HepG2 (cell line): Measurements from ENCODE around the gene DGKD. TPM values are rescaled to one million over a fixed set of nuclear protein-coding genes. Genes with fewer than 3 reads are reported as not detected.
A peak's percentile ranks its signal among the peaks of the same experiment; 100 is the strongest.

Source experiments
- ATAC-seq: fragments of 200-7000 bp; cut with Tn5 transposase; 3 replicates; pipeline ENCODE4 v1.9.1; 2020; ENCODE audit warnings: mild to moderate bottlenecking, moderate library complexity
- BruUV-seq: library from RNA; stranded (reverse); fragments of 400-500 nt; replicated peaks from 2 replicates; lab custom pipeline; 2021; lab: Mats Ljungman, UMichigan
- CTCF ChIA-PET: fragments of 300-600 bp; formaldehyde crosslinking; extraction: SDS; loops from one replicate; lab custom pipeline; 2021; ENCODE audit warnings: low total read pairs, inconsistent platforms, low intra/inter-chr PET ratio; lab: Yijun Ruan, JAX
- POLR2A ChIA-PET: fragments of 350-600 bp; sonication (Branson Sonifier 250); formaldehyde crosslinking; loops from one replicate; lab custom pipeline; 2020; ENCODE audit warnings: antibody characterized with exemption, inconsistent platforms; lab: Yijun Ruan, JAX
- DNase-seq: peaks from one replicate; pipeline ENCODE4 v3.0.0-alpha.2; 2015; ENCODE audit warnings: low spot score
- FAIRE-seq: peaks from 3 replicates; lab custom pipeline; 2011; peaks lifted over from hg19 to GRCh38; lab: Jason Lieb, UNC
- H2AFZ ChIP-seq: one replicate; pipeline ENCODE4 v1.6.1; 2011; ENCODE audit warnings: low read length, inconsistent platforms
- H3K27ac ChIP-seq: fragments of 300-600 bp; 3 replicates; pipeline ENCODE4 v1.8.0; 2011; ENCODE audit warnings: mixed run types, mild to moderate bottlenecking, mixed read lengths, low read length, inconsistent platforms; ENCODE audit not compliant: insufficient read depth; ENCODE audit errors: extremely low read length
- H3K27me3 ChIP-seq, 2 experiments: fragments of 200-600 bp in 1 of 2; 2 replicates in 1 of 2; 3 replicates in 1 of 2; pipeline versions ENCODE4 v1.6.0 to v1.8.0; 2011; ENCODE audit warnings: low read length in 2 of 2, mild to moderate bottlenecking in 2 of 2, moderate library complexity in 2 of 2, inconsistent platforms in 1 of 2; ENCODE audit not compliant: insufficient read depth in 2 of 2, control insufficient read depth in 1 of 2
- H3K36me3 ChIP-seq, 2 experiments: fragments of 200-600 bp in 1 of 2; replicated peaks in 1 of 2; 2 replicates in 1 of 2; 3 replicates in 1 of 2; pipeline versions ENCODE4 v1.5.1 to v1.8.0; 2011; ENCODE audit warnings: low read length in 2 of 2, inconsistent platforms in 1 of 2; ENCODE audit not compliant: insufficient read depth in 2 of 2, control insufficient read depth in 1 of 2
- H3K4me1 ChIP-seq: 2 replicates; pipeline ENCODE4 v1.5.1; 2012; ENCODE audit warnings: low read length, inconsistent platforms; ENCODE audit not compliant: insufficient read depth
- H3K4me2 ChIP-seq: 2 replicates; pipeline ENCODE4 v1.6.0; 2011; ENCODE audit warnings: low read depth, low read length, inconsistent platforms
- H3K4me3 ChIP-seq, 3 experiments: fragments of 200-600 bp in 1 of 3; sonication (generic), shearing (Covaris generic) in 1 of 3; replicated peaks in 1 of 3; 2 replicates each; pipeline ENCODE4 v1.5.1; 2011 to 2016; ENCODE audit warnings: low read length in 3 of 3, inconsistent platforms in 2 of 3, low read depth in 2 of 3, mild to moderate bottlenecking in 2 of 3, control low read depth in 1 of 3, mixed read lengths in 1 of 3; ENCODE audit not compliant: insufficient read depth in 1 of 3
- H3K79me2 ChIP-seq: one replicate; pipeline ENCODE4 v1.6.1; 2011; ENCODE audit warnings: low read length, inconsistent platforms; ENCODE audit not compliant: insufficient read depth
- H3K9ac ChIP-seq: 2 replicates; pipeline ENCODE4 v1.6.0; 2011; ENCODE audit warnings: mild to moderate bottlenecking, low read depth, low read length, inconsistent platforms; ENCODE audit not compliant: insufficient read depth
- H3K9me3 ChIP-seq: 2 replicates; pipeline ENCODE4 v1.5.1; 2012; ENCODE audit warnings: mild to moderate bottlenecking, low read length
- H4K20me1 ChIP-seq: 2 replicates; pipeline ENCODE4 v1.6.0; 2011; ENCODE audit warnings: inconsistent platforms, mild to moderate bottlenecking, low read length, moderate library complexity; ENCODE audit not compliant: insufficient read depth
- AGO2 ChIP-seq: fragments of 200-400 bp; formaldehyde crosslinking; optimal IDR thresholded peaks from 2 replicates; pipeline ENCODE3; 2017; ENCODE audit warnings: mild to moderate bottlenecking, low read depth, low read length, moderate library complexity
- ZNF891 ChIP-seq: sonication (generic); formaldehyde crosslinking; IDR thresholded peaks from 2 replicates; pipeline ENCODE4 v1.5.0; 2020; ENCODE audit warnings: mild to moderate bottlenecking, missing genetic modification reagents
- WGBS: methylation state at CpG from one replicate; pipeline ENCODE4 v1.1.6; 2017; ENCODE audit warnings: low lambda C conversion rate; 5-methylcytosine and 5-hydroxymethylcytosine counted together
- in situ Hi-C: cut with HindIII; loops from 2 replicates; pipeline ENCODE4 v1.10.0; 2017; ENCODE audit warnings: low pct_unique_long_range_greater_than_20kb; ENCODE audit not compliant: extremely low pct_ligation_motif_present
- intact Hi-C: fragments of 100-400 bp; cut with micrococcal nuclease; formaldehyde crosslinking; loops from one replicate; pipeline ENCODE4 v1.10.0; 2022; ENCODE audit not compliant: unreplicated experiment
- polyA plus RNA-seq, 8 experiments: library from polyadenylated mRNA; depleted of rRNA in 3 of 8; stranded (reverse) in 7 of 8; unstranded in 1 of 8; fragments of >200 nt; fragmentation: Illumina TruSeq in 4 of 8; extraction: Trizol in 4 of 8; gene quantifications; 2 replicates each; pipeline versions ENCODE4 v1.2.1 to v1.2.3, GENCODE V29; 2011 to 2016; ENCODE audit warnings: low read depth in 4 of 8, missing spikeins in 1 of 8, mixed read lengths in 1 of 8; ENCODE audit not compliant: insufficient read depth in 1 of 8
- total RNA-seq, 5 experiments: library from RNA; depleted of rRNA; stranded (reverse); fragments of >200 nt; fragmentation: Illumina TruSeq; extraction: Trizol; gene quantifications; 2 replicates each; pipeline ENCODE4 v1.2.3, GENCODE V29; 2016; ENCODE audit warnings: low read depth in 1 of 5
- TF ChIP-seq, protein P1 (sequence below): sonication (generic); formaldehyde crosslinking; IDR thresholded peaks from 2 replicates; pipeline ENCODE4 v1.5.0; 2020; ENCODE audit warnings: mild to moderate bottlenecking, missing genetic modification reagents, borderline replicate concordance

The DGKD gene
- total and polyA plus RNA-seq, 2 of the 13 experiments (the other 11 are each of a cell fraction or from before 2014, with no cell fraction given): 24.5 to 33.2 TPM

DNA sequence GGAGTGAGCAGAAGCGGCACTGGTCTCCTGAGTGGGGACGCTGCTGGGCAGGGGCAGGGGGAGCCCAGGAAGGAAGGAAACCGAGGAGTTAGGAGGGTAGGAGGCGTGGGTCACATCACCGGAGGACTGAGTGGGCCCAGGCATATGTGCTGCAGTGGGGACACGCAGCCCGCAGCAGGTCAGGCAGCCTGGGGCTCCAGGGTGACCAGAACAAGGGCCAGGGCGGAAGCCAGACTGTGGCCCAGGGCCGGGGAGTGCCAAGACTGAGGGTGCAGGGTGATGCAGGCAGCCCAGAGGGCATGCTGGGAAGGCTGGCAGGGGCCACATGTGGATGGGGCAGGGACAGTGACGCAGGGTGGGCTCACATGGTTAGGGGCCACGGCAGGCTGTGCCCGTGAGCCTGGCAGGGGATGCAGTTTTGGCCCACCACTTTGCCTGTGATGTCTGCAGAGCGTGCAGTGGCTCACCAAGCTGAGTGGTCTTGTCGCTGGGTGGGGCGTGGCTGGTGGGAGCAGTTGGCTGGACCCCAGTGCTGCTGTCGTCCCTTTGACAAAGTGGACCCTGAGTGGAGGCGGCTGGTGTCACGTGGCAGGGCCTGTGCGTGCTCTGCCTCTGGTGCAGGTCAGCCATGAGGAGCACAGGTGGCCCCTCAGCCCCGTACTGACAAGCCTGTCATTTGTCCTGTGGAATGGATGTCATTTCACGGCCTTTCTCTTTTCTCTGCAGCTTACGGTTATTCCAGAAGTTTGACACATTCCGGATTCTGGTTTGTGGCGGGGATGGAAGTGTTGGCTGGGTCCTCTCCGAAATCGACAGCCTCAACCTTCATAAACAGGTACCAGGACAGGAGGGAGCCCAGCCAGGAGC lies 87.1 kb downstream of the DGKD start:
- POLR2A ChIA-PET: no interaction called here
- no peak overlapping the region for H3K4me3 ChIP-seq
- DNase-seq: no peak
- no peak overlapping the region for H2AFZ ChIP-seq
- H3K9me3 ChIP-seq: no peaks in the 10 kb centered on the region
- no peak for FAIRE-seq
- no TSS peak for BruUV-seq
- ATAC-seq: no peak
- WGBS: 95% methylated on average over 24 of the region's 26 CpGs
- no peaks in the 10 kb centered on the region for H3K4me1 ChIP-seq
- in situ Hi-C loops: no loop called here
- H3K9ac ChIP-seq: no peak overlapping the region
- peaks cover 39 to 58% of the 10 kb centered on the region in 2 experiments for H3K36me3 ChIP-seq
- intact Hi-C loops: loop anchor here (10.0 kb wide), 2 partner anchors 87 to 393 kb away; partner anchors contain the start of gene DGKD
- H3K27ac ChIP-seq: no peak overlapping the region
- H3K79me2 ChIP-seq: no peaks in the 10 kb centered on the region
- no peak overlapping the region for H3K4me2 ChIP-seq
- TF ChIP-seq ZNF891 (CRISPR knock-in tag) (0 out of 2 replicates have a peak, but pooled peaks have one; percentile 23), AGO2 (peak; percentile 39)
- TF ChIP-seq, protein P1, sequence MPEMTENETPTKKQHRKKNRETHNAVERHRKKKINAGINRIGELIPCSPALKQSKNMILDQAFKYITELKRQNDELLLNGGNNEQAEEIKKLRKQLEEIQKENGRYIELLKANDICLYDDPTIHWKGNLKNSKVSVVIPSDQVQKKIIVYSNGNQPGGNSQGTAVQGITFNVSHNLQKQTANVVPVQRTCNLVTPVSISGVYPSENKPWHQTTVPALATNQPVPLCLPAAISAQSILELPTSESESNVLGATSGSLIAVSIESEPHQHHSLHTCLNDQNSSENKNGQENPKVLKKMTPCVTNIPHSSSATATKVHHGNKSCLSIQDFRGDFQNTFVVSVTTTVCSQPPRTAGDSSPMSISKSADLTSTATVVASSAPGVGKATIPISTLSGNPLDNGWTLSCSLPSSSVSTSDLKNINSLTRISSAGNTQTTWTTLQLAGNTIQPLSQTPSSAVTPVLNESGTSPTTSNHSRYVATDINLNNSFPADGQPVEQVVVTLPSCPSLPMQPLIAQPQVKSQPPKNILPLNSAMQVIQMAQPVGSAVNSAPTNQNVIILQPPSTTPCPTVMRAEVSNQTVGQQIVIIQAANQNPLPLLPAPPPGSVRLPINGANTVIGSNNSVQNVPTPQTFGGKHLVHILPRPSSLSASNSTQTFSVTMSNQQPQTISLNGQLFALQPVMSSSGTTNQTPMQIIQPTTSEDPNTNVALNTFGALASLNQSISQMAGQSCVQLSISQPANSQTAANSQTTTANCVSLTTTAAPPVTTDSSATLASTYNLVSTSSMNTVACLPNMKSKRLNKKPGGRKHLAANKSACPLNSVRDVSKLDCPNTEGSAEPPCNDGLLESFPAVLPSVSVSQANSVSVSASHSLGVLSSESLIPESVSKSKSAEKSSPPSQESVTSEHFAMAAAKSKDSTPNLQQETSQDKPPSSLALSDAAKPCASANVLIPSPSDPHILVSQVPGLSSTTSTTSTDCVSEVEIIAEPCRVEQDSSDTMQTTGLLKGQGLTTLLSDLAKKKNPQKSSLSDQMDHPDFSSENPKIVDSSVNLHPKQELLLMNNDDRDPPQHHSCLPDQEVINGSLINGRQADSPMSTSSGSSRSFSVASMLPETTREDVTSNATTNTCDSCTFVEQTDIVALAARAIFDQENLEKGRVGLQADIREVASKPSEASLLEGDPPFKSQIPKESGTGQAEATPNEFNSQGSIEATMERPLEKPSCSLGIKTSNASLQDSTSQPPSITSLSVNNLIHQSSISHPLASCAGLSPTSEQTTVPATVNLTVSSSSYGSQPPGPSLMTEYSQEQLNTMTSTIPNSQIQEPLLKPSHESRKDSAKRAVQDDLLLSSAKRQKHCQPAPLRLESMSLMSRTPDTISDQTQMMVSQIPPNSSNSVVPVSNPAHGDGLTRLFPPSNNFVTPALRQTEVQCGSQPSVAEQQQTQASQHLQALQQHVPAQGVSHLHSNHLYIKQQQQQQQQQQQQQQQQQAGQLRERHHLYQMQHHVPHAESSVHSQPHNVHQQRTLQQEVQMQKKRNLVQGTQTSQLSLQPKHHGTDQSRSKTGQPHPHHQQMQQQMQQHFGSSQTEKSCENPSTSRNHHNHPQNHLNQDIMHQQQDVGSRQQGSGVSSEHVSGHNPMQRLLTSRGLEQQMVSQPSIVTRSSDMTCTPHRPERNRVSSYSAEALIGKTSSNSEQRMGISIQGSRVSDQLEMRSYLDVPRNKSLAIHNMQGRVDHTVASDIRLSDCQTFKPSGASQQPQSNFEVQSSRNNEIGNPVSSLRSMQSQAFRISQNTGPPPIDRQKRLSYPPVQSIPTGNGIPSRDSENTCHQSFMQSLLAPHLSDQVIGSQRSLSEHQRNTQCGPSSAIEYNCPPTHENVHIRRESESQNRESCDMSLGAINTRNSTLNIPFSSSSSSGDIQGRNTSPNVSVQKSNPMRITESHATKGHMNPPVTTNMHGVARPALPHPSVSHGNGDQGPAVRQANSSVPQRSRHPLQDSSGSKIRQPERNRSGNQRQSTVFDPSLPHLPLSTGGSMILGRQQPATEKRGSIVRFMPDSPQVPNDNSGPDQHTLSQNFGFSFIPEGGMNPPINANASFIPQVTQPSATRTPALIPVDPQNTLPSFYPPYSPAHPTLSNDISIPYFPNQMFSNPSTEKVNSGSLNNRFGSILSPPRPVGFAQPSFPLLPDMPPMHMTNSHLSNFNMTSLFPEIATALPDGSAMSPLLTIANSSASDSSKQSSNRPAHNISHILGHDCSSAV (CRISPR knock-in tag): no peak
- CTCF ChIA-PET: no interaction called here
- H3K27me3 ChIP-seq: no peaks in the 10 kb centered on the region
- peaks cover 3% of the 10 kb centered on the region; the same call in 1 of the 2 replicates for H4K20me1 ChIP-seq
